Lower leg skin (tissue), 3 donors: ENCODE results near the gene SAE1.

Source experiments
- CTCF ChIP-seq, 3 donors: fragments of 450-650 bp; IDR thresholded peaks; one replicate each; pipeline ENCODE4 v1.5.1; 2016; ENCODE audit warnings: antibody characterized with exemption in 3 of 3, mild to moderate bottlenecking in 3 of 3, moderate library complexity in 2 of 3
- POLR2A ChIP-seq, 2 donors: fragments of 450-650 bp; IDR thresholded peaks; one replicate each; pipeline ENCODE4 v1.6.1; 2016 to 2017; ENCODE audit warnings: antibody characterized with exemption in 2 of 2, mild to moderate bottlenecking in 1 of 2, moderate library complexity in 1 of 2

GRCh38 chr19:47084879-47085439 is 45.7 kb upstream of the SAE1 start:
- no peak for TF ChIP-seq CTCF (IDR thresholded peaks at IDR 0.05)
- TF ChIP-seq POLR2A (IDR thresholded peaks at IDR 0.05), result no peak
